DOHH2 (cell line): ENCODE results near the gene UGT1A8.

Source experiments
- H3F3A ChIP-seq: fragments of 200-600 bp; sonication (generic), shearing (Covaris generic); 2 replicates; pipeline ENCODE4 v1.6.0; 2016; ENCODE audit warnings: antibody characterized with exemption, mild to moderate bottlenecking; ENCODE audit not compliant: control insufficient read depth, insufficient read depth
- H3K27ac ChIP-seq: fragments of 200-600 bp; sonication (generic); 2 replicates; pipeline ENCODE4 v1.5.1; 2014; ENCODE audit warnings: low read depth, mild to moderate bottlenecking, low read length, moderate library complexity
- H3K27me3 ChIP-seq: fragments of 200-600 bp; sonication (generic); 2 replicates; pipeline ENCODE4 v1.6.1; 2014; ENCODE audit warnings: mild to moderate bottlenecking, low read length, mixed read lengths; ENCODE audit not compliant: control insufficient read depth
- H3K36me3 ChIP-seq: fragments of 200-600 bp; sonication (generic); 2 replicates; pipeline ENCODE4 v1.6.1; 2014; ENCODE audit warnings: mild to moderate bottlenecking, low read length, moderate library complexity, mixed read lengths; ENCODE audit not compliant: control insufficient read depth
- H3K4me1 ChIP-seq: fragments of 200-600 bp; sonication (generic); 2 replicates; pipeline ENCODE4 v1.6.1; 2014; ENCODE audit warnings: mild to moderate bottlenecking, low read length, mixed read lengths; ENCODE audit not compliant: control insufficient read depth
- H3K4me2 ChIP-seq: fragments of 200-600 bp; sonication (generic); 2 replicates; pipeline ENCODE4 v1.6.0; 2014; ENCODE audit warnings: mild to moderate bottlenecking, low read length, moderate library complexity
- H3K4me3 ChIP-seq: fragments of 200-600 bp; sonication (generic); 2 replicates; pipeline ENCODE4 v1.5.1; 2014; ENCODE audit warnings: mild to moderate bottlenecking, low read length, mixed read lengths
- H3K79me2 ChIP-seq: fragments of 200-600 bp; sonication (generic); 2 replicates; pipeline ENCODE4 v1.6.1; 2014; ENCODE audit warnings: mild to moderate bottlenecking, low read length, mixed read lengths; ENCODE audit not compliant: control insufficient read depth
- H3K9me2 ChIP-seq: fragments of 200-600 bp; sonication (generic); replicated peaks from 2 replicates; pipeline ENCODE4 v1.6.1; 2014; ENCODE audit warnings: mild to moderate bottlenecking, low read length, mixed read lengths; ENCODE audit not compliant: control insufficient read depth
- H3K9me3 ChIP-seq: fragments of 200-600 bp; sonication (generic); 2 replicates; pipeline ENCODE4 v1.6.1; 2014; ENCODE audit warnings: antibody characterized with exemption, low read length, mixed read lengths; ENCODE audit not compliant: control insufficient read depth, insufficient read depth
- H4K20me1 ChIP-seq: fragments of 200-600 bp; sonication (generic); 2 replicates; pipeline ENCODE4 v1.6.0; 2014; ENCODE audit warnings: low read depth, mild to moderate bottlenecking, antibody characterized with exemption, low read length, moderate library complexity; ENCODE audit not compliant: control insufficient read depth, insufficient read depth
- CTCF ChIP-seq: fragments of 200-600 bp; sonication (generic); IDR thresholded peaks from one replicate; pipeline ENCODE4 v1.5.1; 2014; ENCODE audit warnings: antibody characterized with exemption, mild to moderate bottlenecking, low read depth, low read length; ENCODE audit not compliant: poor library complexity, severe bottlenecking
- EZH2phosphoT487 ChIP-seq: fragments of 200-600 bp; sonication (generic); IDR thresholded peaks from 2 replicates; pipeline ENCODE4 v1.6.1; 2017; ENCODE audit warnings: borderline replicate concordance, mild to moderate bottlenecking, antibody characterized with exemption, low read length, moderate library complexity, mixed read lengths

Gene UGT1A8

DNA sequence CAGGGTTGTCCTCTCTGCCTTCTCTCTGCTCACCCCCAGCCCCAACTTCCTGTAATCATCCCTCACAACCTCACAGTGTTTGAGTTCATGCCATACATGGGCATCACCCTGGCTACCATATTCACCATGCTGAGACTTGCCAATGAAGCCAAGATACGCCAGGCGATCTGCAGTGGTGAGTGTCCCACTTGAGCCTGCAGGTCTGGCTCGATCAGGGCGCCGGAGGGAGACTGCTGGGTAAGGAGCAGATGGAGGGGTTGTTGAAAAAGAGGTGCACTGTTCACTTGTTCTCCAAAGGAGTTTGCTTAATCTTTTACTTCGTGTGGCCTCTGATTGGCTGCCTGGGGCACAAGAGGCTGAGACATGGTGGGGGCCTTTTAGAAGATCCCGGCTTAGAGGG lies 175.3 kb downstream of the UGT1A8 start:
- Histone ChIP-seq H3K27ac (no peak overlapping the region), H3K9me3 (no peaks in the 10 kb centered on the region), H3K9me2 (no peaks in the 10 kb centered on the region), H4K20me1 (no peaks in the 10 kb centered on the region), H3K4me1 (peaks cover 5% of the 10 kb centered on the region; the same call in 1 of the 2 replicates), H3K27me3 (no peaks in the 10 kb centered on the region), H3F3A (no peaks in the 10 kb centered on the region), H3K36me3 (no peaks in the 10 kb centered on the region), H3K79me2 (no peaks in the 10 kb centered on the region), H3K4me3 (no peak overlapping the region), H3K4me2 (no peak overlapping the region)
- TF ChIP-seq CTCF (no peak), EZH2phosphoT487 (no peak)

DNA sequence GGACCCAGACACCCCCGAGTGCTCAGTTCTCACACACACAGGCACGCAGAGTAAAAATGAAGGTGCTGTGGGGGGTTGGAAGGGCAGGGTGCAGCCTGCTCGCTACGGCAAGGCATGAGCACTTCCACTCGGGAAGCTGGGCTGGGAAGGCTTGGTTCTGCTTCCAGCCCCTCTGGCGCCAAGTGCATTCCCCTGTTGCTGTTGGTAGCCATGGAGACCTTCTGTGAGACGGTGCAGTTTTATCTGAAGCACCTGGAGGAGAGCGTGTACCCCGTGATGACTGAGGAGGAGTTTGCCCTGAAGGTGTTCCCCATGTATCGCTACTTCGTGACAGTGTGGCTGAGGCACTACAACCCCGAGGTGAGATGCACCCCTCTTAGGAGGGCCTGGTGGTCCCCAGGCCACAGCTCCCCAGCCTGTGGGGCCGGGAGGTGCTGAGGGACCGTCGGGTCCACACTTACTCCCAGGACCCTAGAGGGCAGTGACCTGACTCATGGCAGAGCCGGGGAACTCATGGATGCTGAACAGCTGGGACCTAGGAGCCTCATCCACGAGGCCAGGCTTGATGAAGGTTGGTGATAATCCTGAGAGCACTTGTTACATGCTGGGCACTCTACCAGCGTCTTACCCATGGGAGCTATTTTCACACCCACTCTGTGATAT lies 176.2 kb downstream of the UGT1A8 start:
- H3K79me2 ChIP-seq = no peaks in the 10 kb centered on the region
- no peak for TF ChIP-seq EZH2phosphoT487
- TF ChIP-seq CTCF = no peak
- no peaks in the 10 kb centered on the region for H3F3A ChIP-seq
- H3K36me3 ChIP-seq = no peaks in the 10 kb centered on the region
- no peaks in the 10 kb centered on the region for H3K27me3 ChIP-seq
- H3K4me2 ChIP-seq = no peak overlapping the region
- H3K9me2 ChIP-seq = no peaks in the 10 kb centered on the region
- no peak overlapping the region for H3K4me3 ChIP-seq
- no peaks in the 10 kb centered on the region for H4K20me1 ChIP-seq
- peaks cover 5% of the 10 kb centered on the region; the same call in 1 of the 2 replicates for H3K4me1 ChIP-seq
- H3K9me3 ChIP-seq = no peaks in the 10 kb centered on the region
- no peak overlapping the region for H3K27ac ChIP-seq

DNA sequence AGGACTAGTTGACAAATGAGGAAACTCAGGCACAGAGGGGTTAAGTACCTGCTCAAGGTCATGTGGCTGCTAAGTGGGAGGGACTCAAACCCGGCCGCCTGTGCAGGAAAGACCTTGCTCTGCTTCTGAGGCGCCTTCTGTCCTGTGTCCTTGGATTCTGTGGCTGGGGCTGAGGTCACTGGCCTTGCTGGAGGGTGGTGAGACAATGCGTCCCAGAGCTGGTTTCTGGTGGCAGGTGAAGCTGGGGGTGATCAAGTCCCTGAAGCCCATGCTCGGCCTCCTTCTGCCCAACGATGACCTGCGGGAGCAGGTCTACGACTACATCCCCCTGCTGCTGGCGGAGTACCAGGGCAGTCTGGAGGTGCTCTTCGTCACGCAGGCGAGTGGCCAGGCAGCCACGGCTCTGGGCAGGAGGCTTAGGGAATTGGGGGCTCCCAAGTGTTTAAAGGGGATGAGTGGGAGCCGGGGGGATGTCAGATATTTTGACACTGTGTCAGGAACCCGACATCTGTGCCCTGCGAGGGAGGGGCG lies 176.8 kb downstream of the UGT1A8 start:
- Histone ChIP-seq H3K27ac (no peak overlapping the region), H3F3A (no peaks in the 10 kb centered on the region), H3K79me2 (no peaks in the 10 kb centered on the region), H3K9me2 (no peaks in the 10 kb centered on the region), H3K9me3 (no peaks in the 10 kb centered on the region), H3K4me1 (peaks cover 5% of the 10 kb centered on the region; the same call in 1 of the 2 replicates), H4K20me1 (no peaks in the 10 kb centered on the region), H3K36me3 (no peaks in the 10 kb centered on the region), H3K27me3 (no peaks in the 10 kb centered on the region), H3K4me3 (no peak overlapping the region), H3K4me2 (no peak overlapping the region)
- TF ChIP-seq EZH2phosphoT487 (no peak), CTCF (no peak)
